ENCODE measurements around the gene GALM.
A peak's percentile ranks its signal among the peaks of the same experiment; 100 is the strongest.
"Not testable (repeated sequence)": the region's sequence is repeated elsewhere in the genome, so short reads cannot be mapped to it uniquely, and the experiment has no call there.

Gene GALM

DNA sequence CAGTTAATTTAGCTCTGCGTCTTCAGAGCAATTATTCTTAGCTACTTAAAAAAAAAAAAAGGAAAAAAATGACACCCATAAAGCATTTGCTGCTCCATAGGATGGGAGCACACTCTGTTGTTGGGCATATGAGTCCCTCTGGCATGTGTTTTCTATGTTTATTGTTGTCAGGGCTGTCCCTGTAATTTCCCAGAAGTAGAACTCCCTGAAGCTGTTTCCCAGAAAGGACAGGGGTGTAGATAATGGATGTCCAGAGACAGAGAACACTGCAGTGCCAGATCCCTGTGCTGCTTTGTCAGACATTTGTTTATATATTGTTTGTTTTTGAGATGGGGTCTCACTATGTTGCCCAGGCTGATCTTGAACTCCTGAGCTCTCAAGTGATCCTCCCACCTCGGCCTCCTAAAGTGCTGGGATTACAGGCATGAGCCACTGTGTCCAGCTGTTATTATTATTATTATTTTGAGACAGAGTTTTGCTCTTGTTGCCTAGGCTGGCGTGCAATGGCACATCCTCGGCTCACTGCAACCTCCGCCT lies 32.6 kb downstream of the GALM start:
- Histone ChIP-seq H3K27me3 (no peaks in the 10 kb centered on the region), H3K4me3 (no peak overlapping the region), H3K4me1 (peaks cover 11 to 29% (median 17%) of the 10 kb centered on the region in 10 experiments), H3K27ac (no peak overlapping the region), H3K9me3 (replicated peaks in 1 of 11) (peaks cover 0 to 10% (median 0%) of the 10 kb centered on the region in 11 experiments; a peak in 6 of 22 replicates), H3K9ac (no peak overlapping the region), H3K36me3 (peaks cover 0 to 15% (median 3%) of the 10 kb centered on the region in 11 experiments; a peak in 6 of 22 replicates), H3K4me2 (no peak overlapping the region), H4K20me1 (no peaks in the 10 kb centered on the region)
- no peak for TF ChIP-seq Cebpa-rat (IDR thresholded peaks at IDR 0.05)

DNA sequence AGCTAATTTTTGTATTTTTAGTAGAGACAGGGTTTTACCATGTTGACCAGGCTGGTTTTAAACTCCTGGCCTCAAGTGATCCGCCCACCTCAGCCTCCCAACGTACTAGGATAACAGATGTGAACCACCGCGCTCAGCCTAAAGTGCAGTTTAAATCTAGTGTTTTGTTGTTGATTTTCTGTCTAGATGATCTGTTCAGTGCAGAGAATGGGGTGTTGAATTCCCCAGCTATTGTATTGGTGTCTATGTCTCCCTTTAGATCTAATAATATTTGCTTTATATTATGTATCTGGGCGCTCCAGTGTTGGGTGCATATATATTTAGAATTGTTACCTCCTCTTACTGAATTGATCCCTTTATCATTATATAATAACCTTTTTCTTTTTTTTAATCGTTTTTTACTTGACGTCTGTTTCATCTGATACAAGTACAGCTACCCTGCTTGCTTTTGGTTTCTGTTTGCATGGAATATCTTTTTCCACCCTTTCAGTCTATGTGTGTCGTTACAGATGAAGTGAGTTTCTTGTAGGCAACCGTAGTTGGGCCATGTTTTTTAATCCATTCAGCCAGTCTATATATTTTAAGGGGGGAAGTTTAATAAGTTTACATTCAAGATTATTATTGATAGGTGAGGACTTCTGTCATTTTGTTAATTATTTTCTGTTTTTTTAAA lies 34.3 kb downstream of the GALM start:
- Histone ChIP-seq H3K4me3 (no peak overlapping the region), H3K36me3 (peaks cover 0 to 16% (median 3%) of the 10 kb centered on the region in 11 experiments; a peak in 6 of 22 replicates), H3K4me2 (no peak overlapping the region), H4K20me1 (no peaks in the 10 kb centered on the region), H3K4me1 (peaks cover 0 to 17% (median 4%) of the 10 kb centered on the region in 10 experiments; a peak in 7 of 20 replicates), H3K27me3 (peaks cover 0 to 4% (median 0%) of the 10 kb centered on the region in 11 experiments; a peak in 1 of 22 replicates), H3K9ac (no peak overlapping the region), H3K27ac (no peak overlapping the region), H3K9me3 (replicated peaks in 1 of 11) (peaks cover 0 to 10% (median 0%) of the 10 kb centered on the region in 11 experiments; a peak in 6 of 22 replicates)
- TF ChIP-seq Cebpa-rat (IDR thresholded peaks at IDR 0.05): no peak

DNA sequence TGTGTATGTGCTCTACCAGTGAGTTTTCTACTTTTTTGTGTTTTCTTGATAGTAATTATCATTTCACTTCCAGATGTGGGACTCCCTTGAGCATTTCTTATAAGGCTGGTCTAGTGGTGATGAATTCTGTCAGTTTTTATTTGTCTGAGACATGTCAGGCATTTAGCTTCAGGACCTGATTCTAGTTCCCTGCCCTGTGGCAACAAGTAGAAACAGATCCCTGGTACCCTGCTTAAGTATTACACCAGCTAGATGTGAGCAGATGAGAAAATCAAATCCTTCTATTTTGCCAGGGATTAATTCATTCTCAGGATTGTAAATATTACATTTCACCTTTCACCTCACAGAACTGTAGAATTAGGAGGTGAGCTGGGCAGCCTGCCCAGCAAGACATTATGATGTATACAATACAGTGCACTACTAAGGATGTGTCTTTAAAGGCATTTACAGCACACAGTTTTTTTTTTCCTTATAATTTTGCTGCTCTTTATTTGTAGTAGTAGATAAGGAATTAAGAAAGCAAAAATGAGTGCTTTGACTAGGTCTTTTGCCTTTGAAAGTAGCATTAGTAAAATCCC lies 35.1 kb downstream of the GALM start:
- Histone ChIP-seq H3K4me2 (peak overlapping the region in 6 of 11 experiments; percentile 16 to 50 (median 42); a peak in 8 of 22 replicates), H3K36me3 (peaks cover 0 to 24% (median 0%) of the 10 kb centered on the region in 11 experiments; a peak in 6 of 22 replicates)

DNA sequence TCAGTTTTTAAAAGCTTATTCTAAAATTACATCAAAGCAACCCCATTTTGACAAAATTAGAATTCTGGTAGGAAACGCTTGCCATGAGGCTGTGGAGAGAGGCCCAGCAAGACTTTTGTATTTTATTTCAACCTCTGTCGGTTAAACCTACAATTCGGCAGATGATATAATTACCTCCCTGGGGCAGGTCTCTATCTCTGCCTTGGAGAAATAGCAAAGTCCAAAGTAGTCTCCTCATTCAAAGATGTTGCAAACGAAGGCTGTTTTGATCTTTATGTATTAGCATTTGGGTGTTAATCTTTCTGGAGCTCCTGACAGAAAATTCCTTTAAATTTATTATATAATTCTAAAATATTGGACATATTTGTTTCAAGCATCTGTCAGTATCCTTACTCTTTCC lies 35.6 kb downstream of the GALM start:
- TF ChIP-seq Cebpa-rat (IDR thresholded peaks at IDR 0.05): no peak
- Histone ChIP-seq H3K4me1 (peaks cover 0 to 17% (median 4%) of the 10 kb centered on the region in 10 experiments; a peak in 7 of 20 replicates), H3K27ac (no peak overlapping the region), H3K4me3 (no peak overlapping the region; a peak in 1 of 20 replicates), H3K27me3 (peaks cover 0 to 5% (median 0%) of the 10 kb centered on the region in 11 experiments; a peak in 1 of 22 replicates), H3K9ac (no peak overlapping the region), H3K9me3 (replicated peaks in 1 of 11) (peaks cover 0 to 10% (median 0%) of the 10 kb centered on the region in 11 experiments; a peak in 6 of 22 replicates), H3K36me3 (peaks cover 0 to 24% (median 0%) of the 10 kb centered on the region in 11 experiments; a peak in 6 of 22 replicates), H3K4me2 (peak overlapping the region in 6 of 11 experiments; percentile 16 to 50 (median 42); a peak in 10 of 22 replicates), H4K20me1 (no peaks in the 10 kb centered on the region; a peak in 1 of 22 replicates)

More for the DNA sequence above, 35.1 kb downstream of the GALM start:
- Histone ChIP-seq H3K9ac (no peak overlapping the region), H4K20me1 (no peaks in the 10 kb centered on the region; a peak in 1 of 22 replicates), H3K27me3 (peaks cover 0 to 5% (median 0%) of the 10 kb centered on the region in 11 experiments; a peak in 1 of 22 replicates), H3K9me3 (replicated peaks in 1 of 11) (peaks cover 0 to 10% (median 0%) of the 10 kb centered on the region in 11 experiments; a peak in 6 of 22 replicates), H3K4me1 (peaks cover 0 to 17% (median 4%) of the 10 kb centered on the region in 10 experiments; a peak in 7 of 20 replicates), H3K4me3 (no peak overlapping the region; a peak in 1 of 20 replicates), H3K27ac (no peak overlapping the region)
- TF ChIP-seq Cebpa-rat (IDR thresholded peaks at IDR 0.05): no peak

DNA sequence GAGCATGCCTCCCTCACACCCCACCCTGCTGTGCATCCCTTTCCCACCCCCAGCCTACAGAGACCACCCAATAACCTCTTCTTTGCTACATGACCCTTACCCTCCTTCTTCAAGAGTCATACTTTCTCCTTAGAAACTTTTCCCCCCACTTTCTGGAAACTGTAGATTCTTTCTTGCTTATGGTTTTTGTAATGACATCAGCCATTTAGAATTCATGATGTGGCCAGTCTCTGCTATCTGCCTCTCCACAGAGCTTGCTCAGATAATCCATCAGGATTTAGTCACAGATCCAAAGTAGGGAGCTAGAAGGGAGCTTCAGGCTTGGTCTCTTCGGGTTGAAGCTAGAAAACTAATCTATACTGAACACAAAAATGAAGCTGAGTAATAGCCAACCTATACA lies 36.5 kb downstream of the GALM start:
- no peak for TF ChIP-seq Cebpa-rat (IDR thresholded peaks at IDR 0.05)
- peak overlapping the region in 1 of 11 experiments; percentile 38; a peak in 1 of 22 replicates for H3K4me2 ChIP-seq

DNA sequence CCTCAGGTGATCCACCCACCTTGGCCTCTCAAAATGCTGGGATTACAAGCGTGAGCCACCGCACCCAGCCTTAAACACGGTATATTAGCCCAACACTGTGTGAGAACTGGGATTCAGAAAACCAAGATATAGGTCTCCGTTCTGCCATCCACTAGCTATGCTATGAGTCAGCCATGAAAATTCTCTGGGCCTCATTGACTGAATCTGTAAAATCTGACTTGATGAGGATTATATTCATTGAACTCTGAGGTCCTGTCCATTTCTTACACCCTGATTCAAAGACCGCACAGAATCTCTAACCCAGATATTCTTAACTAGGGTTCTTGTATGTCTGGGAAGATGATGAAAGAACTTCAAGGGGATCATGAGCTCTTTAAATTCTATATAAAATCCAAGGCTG lies 37.4 kb downstream of the GALM start:
- Histone ChIP-seq H3K9me3 (replicated peaks in 1 of 11) (peaks cover 0 to 10% (median 0%) of the 10 kb centered on the region in 11 experiments; a peak in 6 of 22 replicates), H3K36me3 (peaks cover 0 to 22% (median 0%) of the 10 kb centered on the region in 11 experiments; a peak in 6 of 22 replicates), H3K4me1 (peaks cover 0 to 17% (median 4%) of the 10 kb centered on the region in 10 experiments; a peak in 7 of 20 replicates)
- not testable (repeated sequence) for H4K20me1 ChIP-seq, H3K4me2 ChIP-seq, H3K4me3 ChIP-seq, H3K27me3 ChIP-seq, H3K27ac ChIP-seq, H3K9ac ChIP-seq

More for the DNA sequence above, 36.5 kb downstream of the GALM start:
- no peak overlapping the region for H3K4me3 ChIP-seq
- no peak overlapping the region for H3K27ac ChIP-seq
- peaks cover 0 to 24% (median 0%) of the 10 kb centered on the region in 11 experiments; a peak in 6 of 22 replicates for H3K36me3 ChIP-seq
- peaks cover 0 to 10% (median 0%) of the 10 kb centered on the region in 11 experiments; a peak in 6 of 22 replicates for H3K9me3 ChIP-seq (replicated peaks in 1 of 11)
- H3K4me1 ChIP-seq: peaks cover 0 to 17% (median 4%) of the 10 kb centered on the region in 10 experiments; a peak in 7 of 20 replicates
- H3K27me3 ChIP-seq: peaks cover 0 to 5% (median 0%) of the 10 kb centered on the region in 11 experiments; a peak in 1 of 22 replicates
- H4K20me1 ChIP-seq: no peaks in the 10 kb centered on the region; a peak in 1 of 22 replicates
- H3K9ac ChIP-seq: no peak overlapping the region

DNA sequence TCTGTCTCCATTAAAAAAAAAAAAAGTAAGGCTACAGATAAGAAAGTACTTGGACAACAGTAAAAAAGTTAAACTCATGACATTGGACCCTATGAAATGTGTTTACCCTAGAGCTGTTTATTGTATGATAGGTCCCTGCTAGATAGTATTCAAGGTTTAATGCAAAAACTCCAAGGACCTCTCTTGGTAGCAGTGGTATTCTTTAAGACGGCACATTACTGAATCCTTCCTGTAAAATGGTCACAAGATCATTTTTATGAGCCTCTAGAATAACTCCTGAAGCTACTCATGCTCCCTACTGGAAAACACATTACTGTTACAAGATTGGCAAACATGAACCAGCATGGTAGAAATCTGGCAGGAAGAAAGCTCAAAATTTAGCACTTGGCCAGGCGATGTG lies 38.8 kb downstream of the GALM start:
- no peak overlapping the region for H3K9ac ChIP-seq
- no peak overlapping the region for H3K4me2 ChIP-seq
- peaks cover 0 to 18% (median under 1%) of the 10 kb centered on the region in 11 experiments; a peak in 7 of 22 replicates for H3K36me3 ChIP-seq
- peaks cover 0 to 17% (median 4%) of the 10 kb centered on the region in 10 experiments; a peak in 8 of 20 replicates for H3K4me1 ChIP-seq
- peaks cover 0 to 5% (median 0%) of the 10 kb centered on the region in 11 experiments; a peak in 1 of 22 replicates for H3K27me3 ChIP-seq
- no peak overlapping the region for H3K4me3 ChIP-seq
- H3K9me3 ChIP-seq (replicated peaks in 1 of 11): peaks cover 0 to 10% (median 0%) of the 10 kb centered on the region in 11 experiments; a peak in 6 of 22 replicates
- no peak for TF ChIP-seq Cebpa-rat (IDR thresholded peaks at IDR 0.05)
- no peaks in the 10 kb centered on the region; a peak in 1 of 22 replicates for H4K20me1 ChIP-seq
- no peak overlapping the region for H3K27ac ChIP-seq

DNA sequence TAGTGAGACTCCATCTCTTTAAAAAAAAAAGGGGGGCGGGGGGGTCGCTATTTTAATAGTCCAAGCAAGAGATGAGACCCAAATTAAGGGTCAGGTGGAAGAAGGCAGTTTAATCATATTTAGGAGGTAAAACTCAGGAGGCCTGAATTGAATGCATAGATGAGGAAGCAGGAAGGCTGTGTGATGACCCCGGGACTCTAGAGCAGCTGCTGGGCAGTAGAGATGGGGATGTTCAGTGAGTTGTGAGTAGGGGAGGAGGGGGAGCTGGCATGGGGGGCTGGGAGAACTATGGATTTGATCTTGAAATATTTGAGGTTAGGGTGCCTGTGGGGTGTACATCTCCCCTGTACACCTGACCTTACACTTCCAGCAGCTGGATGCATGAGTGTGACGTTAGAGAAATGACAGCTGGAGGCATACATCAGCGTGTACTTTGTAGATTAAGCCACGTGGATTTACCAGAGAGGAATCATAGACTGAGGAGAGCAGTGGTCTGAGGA lies 41.0 kb downstream of the GALM start:
- H3K27ac ChIP-seq: no peak overlapping the region
- H3K4me3 ChIP-seq: no peak overlapping the region
- TF ChIP-seq Cebpa-rat (IDR thresholded peaks at IDR 0.05): no peak
- H3K36me3 ChIP-seq: peaks cover 0 to 39% (median 18%) of the 10 kb centered on the region in 11 experiments; a peak in 12 of 22 replicates
- H3K27me3 ChIP-seq: peaks cover 0 to 5% (median 0%) of the 10 kb centered on the region in 11 experiments; a peak in 1 of 22 replicates
- H3K4me1 ChIP-seq: peaks cover 0 to 6% (median under 1%) of the 10 kb centered on the region in 10 experiments; a peak in 6 of 20 replicates
- H3K9me3 ChIP-seq (replicated peaks in 1 of 11): peaks cover 0 to 10% (median 0%) of the 10 kb centered on the region in 11 experiments; a peak in 7 of 22 replicates
- no peak overlapping the region for H3K9ac ChIP-seq
- H3K4me2 ChIP-seq: no peak overlapping the region
- no peaks in the 10 kb centered on the region; a peak in 1 of 22 replicates for H4K20me1 ChIP-seq

DNA sequence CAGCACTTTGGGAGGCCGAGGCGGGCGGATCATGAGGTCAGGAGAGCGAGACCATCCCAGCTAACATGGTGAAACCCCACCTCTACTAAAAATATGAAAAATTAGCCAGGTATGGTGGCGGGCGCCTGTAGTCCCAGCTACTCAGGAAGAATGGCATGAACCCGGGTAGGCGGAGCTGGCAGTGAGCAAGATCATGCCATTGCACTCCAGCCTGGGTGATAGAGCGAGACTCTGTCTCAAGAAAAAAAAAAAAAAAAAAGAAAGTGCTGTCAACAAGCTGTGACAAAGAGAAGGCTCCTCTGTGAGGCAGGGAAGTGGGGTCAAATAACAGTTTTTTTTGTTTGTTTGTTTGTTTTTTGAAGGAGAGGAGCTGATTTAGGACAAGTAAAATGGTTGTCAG lies 42.6 kb downstream of the GALM start:
- not testable (repeated sequence) for H3K27ac ChIP-seq, H3K4me3 ChIP-seq, H3K4me2 ChIP-seq, H4K20me1 ChIP-seq, H3K27me3 ChIP-seq, H3K4me1 ChIP-seq, H3K9ac ChIP-seq
- Histone ChIP-seq H3K9me3 (replicated peaks in 1 of 11) (peaks cover 0 to 10% (median 0%) of the 10 kb centered on the region in 11 experiments; a peak in 7 of 22 replicates), H3K36me3 (peaks cover 0 to 46% (median 21%) of the 10 kb centered on the region in 11 experiments; a peak in 13 of 22 replicates)
